ENCODE data around the gene VASH1. TPM values are rescaled to one million over a fixed set of nuclear protein-coding genes. Genes with fewer than 3 reads are reported as not detected.

The VASH1 gene
- 10.3 and 20.1 TPM in 2 replicates for total RNA-seq (ENCODE audit: low replicate concordance)

GRCh38 chr14:76761136-76761959 lies at the start of gene VASH1:
Gene VASH1 (plus strand): TSS chr14:76761468. CDS start chr14:76762822, 1,354 bp downstream.
- H3K27me3 Mint-ChIP-seq (ENCODE audit: insufficient read depth, low read depth) = peaks cover 7% of the 10 kb centered on the region
- peaks cover 35% of the 10 kb centered on the region for H3K4me1 Mint-ChIP-seq
- peak within 1 kb of the TSS; percentile 95 for H3K4me3 Mint-ChIP-seq
- no peaks in the 10 kb centered on the region for H3K9me3 ChIP-seq (ENCODE audit: low read depth)
- H3K9ac ChIP-seq = no peak within 1 kb of the TSS
- peaks cover 6% of the 10 kb centered on the region for H4K20me1 ChIP-seq (ENCODE audit: low read depth)
- H3K79me2 ChIP-seq (ENCODE audit: low read depth) = no peaks in the 10 kb centered on the region
- H3K36me3 ChIP-seq = no peaks in the 10 kb centered on the region
- H3K27ac ChIP-seq = no peak within 1 kb of the TSS
- peak within 1 kb of the TSS; percentile 99 for H2AFZ ChIP-seq (replicated peaks)
- H3K4me3 ChIP-seq = peak within 1 kb of the TSS; percentile 67
- H3K9me3 Mint-ChIP-seq = no peaks in the 10 kb centered on the region
- H3K4me2 ChIP-seq = peak within 1 kb of the TSS; percentile 99
- H3K27me3 ChIP-seq = peaks cover 62% of the 10 kb centered on the region
- H3K27ac Mint-ChIP-seq = peak within 1 kb of the TSS; percentile 93
- peaks cover 5% of the 10 kb centered on the region for H3K36me3 Mint-ChIP-seq
- peaks cover 7% of the 10 kb centered on the region for H3K4me1 ChIP-seq
- DNase-seq (ENCODE audit: low spot score) = peak; percentile 79
- H3F3A ChIP-seq (ENCODE audit: low read depth) = no peaks in the 10 kb centered on the region
- no peak for TF ChIP-seq CTCF (IDR thresholded peaks at IDR 0.05)
- no peak for TF ChIP-seq EZH2phosphoT487 (IDR thresholded peaks at IDR 0.05)
- no peak for TF ChIP-seq EZH2 (IDR thresholded peaks at IDR 0.05)

DNA sequence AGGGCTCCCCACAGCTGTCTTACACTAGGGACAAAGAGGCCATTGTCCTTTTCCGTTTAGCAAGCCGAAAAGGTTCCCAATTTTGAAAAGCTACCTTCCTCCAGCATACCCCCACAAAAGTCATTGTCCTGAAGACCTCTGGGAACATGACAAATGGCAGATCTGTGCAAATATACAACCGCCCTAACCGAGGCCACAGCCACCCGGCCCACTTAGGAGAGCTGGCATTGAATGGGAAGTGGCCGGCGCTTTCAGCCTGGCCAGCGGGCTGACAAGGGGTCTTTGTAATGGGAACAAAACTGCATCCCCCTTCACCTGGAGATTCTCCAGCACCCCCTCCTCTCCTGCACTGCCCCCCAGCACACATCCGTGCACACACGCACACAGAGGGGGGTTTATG lies 48.1 kb upstream of the VASH1 start:
- no peak for TF ChIP-seq CTCF (IDR thresholded peaks at IDR 0.05)
- no peak for TF ChIP-seq EZH2 (IDR thresholded peaks at IDR 0.05)
- TF ChIP-seq EZH2phosphoT487 (IDR thresholded peaks at IDR 0.05) = no peak
- Mint-ChIP-seq H3K9me3 (peaks cover 18% of the 10 kb centered on the region), H3K4me3 (no peak overlapping the region), H3K36me3 (peaks cover 3% of the 10 kb centered on the region), H3K27ac (no peak overlapping the region), H3K4me1 (peaks cover 10% of the 10 kb centered on the region), H3K27me3 (ENCODE audit: insufficient read depth, low read depth) (peaks cover 3% of the 10 kb centered on the region)
- H3K4me1 ChIP-seq = peaks cover 6% of the 10 kb centered on the region
- no peak overlapping the region for H2AFZ ChIP-seq (replicated peaks)
- no peaks in the 10 kb centered on the region for H3K9me3 ChIP-seq (ENCODE audit: low read depth)
- H3K27ac ChIP-seq = no peak overlapping the region
- no peak overlapping the region for H3K4me3 ChIP-seq
- no peaks in the 10 kb centered on the region for H3K36me3 ChIP-seq
- H3K27me3 ChIP-seq = no peaks in the 10 kb centered on the region
- H3K9ac ChIP-seq = no peak overlapping the region
- DNase-seq (ENCODE audit: low spot score) = peak; percentile 13
- peaks cover 4% of the 10 kb centered on the region for H3F3A ChIP-seq (ENCODE audit: low read depth)
- no peaks in the 10 kb centered on the region for H3K79me2 ChIP-seq (ENCODE audit: low read depth)
- no peaks in the 10 kb centered on the region for H4K20me1 ChIP-seq (ENCODE audit: low read depth)
- no peak overlapping the region for H3K4me2 ChIP-seq

DNA sequence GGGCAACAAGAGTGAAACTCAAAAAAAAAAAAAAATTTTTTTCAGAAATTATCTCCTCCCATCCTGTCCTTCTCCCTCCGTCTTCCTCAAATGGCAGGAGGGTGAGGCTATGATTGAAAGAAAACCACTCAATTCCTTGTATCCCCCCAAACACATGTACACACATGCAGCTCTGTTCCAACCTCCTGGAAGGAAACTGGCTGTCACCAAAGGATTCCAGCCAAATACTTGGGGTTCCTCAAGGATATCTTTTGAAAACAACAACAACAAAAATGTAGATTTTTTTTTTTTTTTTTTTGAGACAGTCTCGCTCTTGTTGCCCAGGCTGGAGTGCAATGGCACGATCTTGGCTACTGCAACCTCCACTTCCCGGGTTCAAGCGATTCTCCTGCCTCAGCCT lies 46.8 kb upstream of the VASH1 start:
- no peaks in the 10 kb centered on the region for H3K9me3 ChIP-seq (ENCODE audit: low read depth)
- Mint-ChIP-seq H3K4me1 (peaks cover 18% of the 10 kb centered on the region), H3K9me3 (peaks cover 20% of the 10 kb centered on the region), H3K4me3 (no peak overlapping the region), H3K27ac (no peak overlapping the region), H3K36me3 (peaks cover 3% of the 10 kb centered on the region), H3K27me3 (ENCODE audit: insufficient read depth, low read depth) (peaks cover 7% of the 10 kb centered on the region)
- peaks cover 6% of the 10 kb centered on the region for H3K4me1 ChIP-seq
- H3K9ac ChIP-seq = no peak overlapping the region
- H3K36me3 ChIP-seq = no peaks in the 10 kb centered on the region
- no peaks in the 10 kb centered on the region for H3K27me3 ChIP-seq
- no peaks in the 10 kb centered on the region for H4K20me1 ChIP-seq (ENCODE audit: low read depth)
- TF ChIP-seq CTCF (IDR thresholded peaks at IDR 0.05) (no peak), EZH2 (IDR thresholded peaks at IDR 0.05) (no peak), EZH2phosphoT487 (IDR thresholded peaks at IDR 0.05) (no peak)
- no peak overlapping the region for H3K27ac ChIP-seq
- peaks cover 4% of the 10 kb centered on the region for H3F3A ChIP-seq (ENCODE audit: low read depth)
- H2AFZ ChIP-seq (replicated peaks) = no peak overlapping the region
- DNase-seq (ENCODE audit: low spot score) = no peak
- H3K4me3 ChIP-seq = no peak overlapping the region
- no peak overlapping the region for H3K4me2 ChIP-seq
- H3K79me2 ChIP-seq (ENCODE audit: low read depth) = no peaks in the 10 kb centered on the region
